BLaER1 treated with 17β-estradiol and CSF1 and Interleukin-3, amounts not matched to agents 10 nM and 100 nM (cell line): ENCODE data around the gene INSR.

Source experiments
- H3K27ac ChIP-seq, 11 experiments: shearing (Covaris generic); formaldehyde crosslinking; 2 replicates each; pipeline ENCODE4 v1.8.1; 2022
- H3K27me3 ChIP-seq, 11 experiments: shearing (Covaris generic); formaldehyde crosslinking; 2 replicates each; pipeline ENCODE4 v1.8.1; 2022
- H3K36me3 ChIP-seq, 11 experiments: shearing (Covaris generic); formaldehyde crosslinking; 2 replicates each; pipeline ENCODE4 v1.8.1; 2022
- H3K4me1 ChIP-seq, 10 experiments: shearing (Covaris generic); formaldehyde crosslinking; 2 replicates each; pipeline ENCODE4 v1.8.1; 2022
- H3K4me2 ChIP-seq, 11 experiments: shearing (Covaris generic); formaldehyde crosslinking; 2 replicates each; pipeline ENCODE4 v1.8.1; 2022
- H3K4me3 ChIP-seq, 10 experiments: shearing (Covaris generic); formaldehyde crosslinking; 2 replicates each; pipeline ENCODE4 v1.8.1; 2022
- H3K9ac ChIP-seq, 11 experiments: shearing (Covaris generic); formaldehyde crosslinking; 2 replicates each; pipeline ENCODE4 v1.8.1; 2022
- H3K9me3 ChIP-seq, 11 experiments: shearing (Covaris generic); formaldehyde crosslinking; replicated peaks in 1 of 11; 2 replicates each; pipeline ENCODE4 v1.8.1; 2022
- H4K20me1 ChIP-seq, 11 experiments: shearing (Covaris generic); formaldehyde crosslinking; 2 replicates each; pipeline ENCODE4 v1.8.1; 2022
- Cebpa-rat ChIP-seq, 11 experiments: shearing (Covaris generic); IDR thresholded peaks; 2 replicates each; pipeline ENCODE4 v1.8.1; 2022

INSR gene

DNA sequence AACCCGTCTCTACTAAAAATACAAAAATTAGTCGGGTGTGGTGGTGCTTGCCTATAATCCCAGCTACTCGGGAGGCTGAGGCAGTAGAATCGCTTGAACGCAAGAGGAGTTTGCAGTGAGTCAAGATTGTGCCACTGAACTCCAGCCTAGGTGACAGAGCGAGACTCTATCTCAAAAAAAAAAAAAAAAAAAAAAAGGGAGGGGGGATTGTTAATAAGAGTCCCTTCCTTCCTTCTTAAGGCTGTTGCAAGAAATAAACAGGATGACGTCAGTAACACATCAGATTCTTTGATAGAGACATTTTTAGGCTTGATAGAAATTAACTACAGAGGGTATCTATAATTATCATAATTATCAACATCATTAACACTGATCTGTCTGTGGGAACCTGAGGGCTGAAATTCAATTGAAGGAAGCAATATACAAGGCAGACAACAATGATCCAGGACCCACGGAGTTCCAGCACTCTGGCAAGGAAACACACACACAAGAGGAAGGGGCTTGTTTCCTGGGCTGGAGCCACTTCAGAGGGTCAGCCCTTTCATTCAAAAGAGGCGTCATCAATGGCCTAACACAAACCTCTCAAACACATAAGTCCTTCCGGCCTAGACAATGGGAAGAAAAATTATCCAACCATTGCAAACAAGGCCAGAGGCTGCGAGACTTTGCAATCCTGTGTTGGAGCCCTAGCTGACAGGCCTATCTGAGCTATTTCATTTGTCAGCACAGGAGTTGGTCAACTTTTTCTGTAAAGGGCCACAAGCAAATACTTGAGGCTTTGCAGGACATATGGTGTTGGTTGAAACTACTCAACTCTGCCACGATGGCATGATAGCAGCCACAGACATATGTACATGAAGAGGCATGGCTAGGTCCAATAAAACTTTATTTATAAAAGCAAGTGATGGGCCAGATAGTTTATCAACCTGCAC is 105.2 kb downstream of the INSR start:
- peak overlapping the region; percentile 71 to 97 (median 91) for H3K4me2 ChIP-seq
- peaks cover 0 to 16% (median 9%) of the 10 kb centered on the region in 11 experiments; a peak in 14 of 22 replicates for H3K36me3 ChIP-seq
- peaks cover 0 to 23% (median 0%) of the 10 kb centered on the region in 11 experiments; a peak in 7 of 22 replicates for H4K20me1 ChIP-seq
- H3K27ac ChIP-seq, result peak overlapping the region in 10 of 11 experiments; percentile 42 to 94 (median 88); a peak in 20 of 22 replicates
- H3K27me3 ChIP-seq, result no peaks in the 10 kb centered on the region
- H3K4me1 ChIP-seq, result peaks cover 76 to 100% (median 99%) of the 10 kb centered on the region in 10 experiments
- H3K4me3 ChIP-seq, result peak overlapping the region in 3 of 10 experiments; percentile 13 to 45 (median 31); a peak in 3 of 20 replicates
- peak in 3 of 11 experiments; percentile 51 to 90 (median 59); a peak in 4 of 22 replicates for TF ChIP-seq Cebpa-rat (IDR thresholded peaks at IDR 0.05)
- H3K9ac ChIP-seq, result peak overlapping the region; percentile 16 to 87 (median 69); a peak in 19 of 22 replicates
- H3K9me3 ChIP-seq, result no peaks in the 10 kb centered on the region

DNA sequence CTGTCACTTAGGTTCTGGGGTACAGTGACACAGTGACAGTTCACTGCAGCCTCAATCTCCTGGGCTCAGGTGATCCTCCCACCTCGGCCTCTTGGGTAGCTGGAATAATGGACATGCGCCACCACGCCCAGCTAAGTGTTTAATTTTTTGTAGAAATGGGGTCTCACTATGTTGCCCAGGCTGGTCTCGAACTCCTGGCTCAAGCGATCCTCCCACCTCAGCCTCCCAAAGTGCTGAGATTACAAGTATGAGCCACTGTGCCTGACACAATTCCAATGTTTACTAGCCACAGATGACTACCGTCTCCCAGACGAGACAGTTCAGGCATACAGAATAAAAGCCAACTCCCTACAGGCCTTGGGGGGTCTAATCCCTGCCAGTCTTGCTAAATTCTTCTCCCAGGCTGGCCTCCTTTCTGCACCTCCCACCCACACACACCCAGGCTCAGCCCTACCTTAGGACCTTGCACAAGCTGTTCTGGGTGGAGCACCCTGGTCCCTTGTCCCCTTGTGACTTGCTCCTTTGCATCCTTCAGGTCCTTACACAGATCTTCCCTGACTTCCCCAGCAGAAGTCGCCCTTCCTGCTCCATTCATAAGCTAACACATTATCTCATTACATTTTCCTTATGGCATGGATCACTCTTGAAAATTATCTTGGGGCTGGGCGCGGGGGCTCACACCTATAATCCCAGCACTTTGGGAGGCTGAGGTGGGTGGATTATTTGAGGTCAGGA is 106.4 kb downstream of the INSR start:
- H3K9me3 ChIP-seq, result no peaks in the 10 kb centered on the region
- peak overlapping the region in 2 of 10 experiments; percentile 13 to 45; a peak in 2 of 20 replicates for H3K4me3 ChIP-seq
- peak overlapping the region in 10 of 11 experiments; percentile 20 to 94 (median 88); a peak in 18 of 22 replicates for H3K27ac ChIP-seq
- peaks cover 0 to 17% (median 0%) of the 10 kb centered on the region in 11 experiments; a peak in 6 of 22 replicates for H4K20me1 ChIP-seq
- H3K36me3 ChIP-seq, result peaks cover 0 to 18% (median 10%) of the 10 kb centered on the region in 11 experiments; a peak in 14 of 22 replicates
- peaks cover 77 to 98% (median 96%) of the 10 kb centered on the region in 10 experiments for H3K4me1 ChIP-seq
- H3K27me3 ChIP-seq, result no peaks in the 10 kb centered on the region
- H3K9ac ChIP-seq, result peak overlapping the region in 9 of 11 experiments; percentile 53 to 87 (median 71); a peak in 17 of 22 replicates
- peak overlapping the region; percentile 71 to 97 (median 91) for H3K4me2 ChIP-seq
- TF ChIP-seq Cebpa-rat (IDR thresholded peaks at IDR 0.05), result no peak

DNA sequence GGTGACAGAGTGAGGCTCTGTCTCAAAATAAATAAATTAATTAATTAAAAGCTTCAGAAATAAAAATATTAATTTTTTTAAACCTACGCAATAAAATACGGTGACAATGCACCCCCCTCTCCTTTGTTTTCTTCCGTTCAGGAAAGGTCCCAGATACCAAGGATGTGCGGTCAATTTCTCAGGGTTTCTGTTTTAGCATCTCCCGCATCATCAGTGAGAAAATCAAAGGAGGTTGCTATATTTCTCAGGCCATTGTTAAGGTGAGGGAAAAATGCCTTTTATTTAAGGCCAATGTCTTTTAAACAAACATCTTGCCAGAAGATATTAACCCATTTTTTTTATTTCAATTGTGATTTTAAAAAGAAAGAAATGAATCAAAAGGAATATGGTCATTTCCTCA is 111.7 kb downstream of the INSR start:
- Histone ChIP-seq H3K4me2 (peak overlapping the region; percentile 71 to 97 (median 91)), H3K27ac (peak overlapping the region; percentile 60 to 94 (median 88))

DNA sequence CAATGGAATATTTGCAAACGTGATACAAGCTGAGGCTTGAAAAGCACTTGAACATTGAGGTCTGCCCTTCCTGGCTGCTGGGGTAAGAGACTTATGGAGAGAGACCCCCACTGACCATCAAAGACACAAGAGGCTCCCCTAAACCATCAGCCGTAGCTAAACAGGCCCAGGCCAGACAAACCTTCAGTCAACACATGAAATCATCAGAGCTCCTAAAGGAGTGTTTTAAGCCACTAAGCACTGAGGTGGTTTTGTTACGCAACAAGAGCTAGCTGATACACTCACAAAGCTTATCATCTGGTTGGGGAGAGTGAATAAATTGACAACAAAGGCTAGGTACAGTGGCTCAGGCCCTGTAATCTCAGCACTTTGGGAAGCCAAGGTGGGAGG is 114.3 kb downstream of the INSR start:
- peak in 6 of 11 experiments; percentile 17 to 89 (median 59); a peak in 10 of 22 replicates for TF ChIP-seq Cebpa-rat (IDR thresholded peaks at IDR 0.05)
- Histone ChIP-seq H3K9me3 (peaks cover 0 to 16% (median 4%) of the 10 kb centered on the region in 11 experiments; a peak in 8 of 22 replicates), H3K4me3 (peak overlapping the region in 3 of 10 experiments; percentile 2 to 7 (median 3); a peak in 1 of 20 replicates), H3K27me3 (no peaks in the 10 kb centered on the region), H4K20me1 (peaks cover 0 to 19% (median 0%) of the 10 kb centered on the region in 11 experiments; a peak in 2 of 22 replicates), H3K27ac (peak overlapping the region in 10 of 11 experiments; percentile 16 to 94 (median 88); a peak in 19 of 22 replicates), H3K4me1 (peaks cover 64 to 100% (median 96%) of the 10 kb centered on the region in 10 experiments), H3K9ac (peak overlapping the region in 9 of 11 experiments; percentile 6 to 87 (median 78); a peak in 14 of 22 replicates), H3K4me2 (peak overlapping the region; percentile 45 to 97 (median 91)), H3K36me3 (peaks cover 12 to 70% (median 63%) of the 10 kb centered on the region in 11 experiments)

More for the DNA sequence above, 111.7 kb downstream of the INSR start:
- Histone ChIP-seq H3K36me3 (peaks cover 0 to 44% (median 39%) of the 10 kb centered on the region in 11 experiments; a peak in 17 of 22 replicates), H3K4me1 (peaks cover 85 to 100% (median 97%) of the 10 kb centered on the region in 10 experiments), H3K4me3 (peak overlapping the region; percentile 30 to 58 (median 42); a peak in 16 of 20 replicates), H3K27me3 (no peaks in the 10 kb centered on the region), H3K9ac (peak overlapping the region; percentile 46 to 87 (median 78); a peak in 21 of 22 replicates), H3K9me3 (peaks cover 0 to 5% (median 0%) of the 10 kb centered on the region in 11 experiments; a peak in 2 of 22 replicates), H4K20me1 (peaks cover 0 to 15% (median 0%) of the 10 kb centered on the region in 11 experiments; a peak in 3 of 22 replicates)
- TF ChIP-seq Cebpa-rat (IDR thresholded peaks at IDR 0.05), result no peak

DNA sequence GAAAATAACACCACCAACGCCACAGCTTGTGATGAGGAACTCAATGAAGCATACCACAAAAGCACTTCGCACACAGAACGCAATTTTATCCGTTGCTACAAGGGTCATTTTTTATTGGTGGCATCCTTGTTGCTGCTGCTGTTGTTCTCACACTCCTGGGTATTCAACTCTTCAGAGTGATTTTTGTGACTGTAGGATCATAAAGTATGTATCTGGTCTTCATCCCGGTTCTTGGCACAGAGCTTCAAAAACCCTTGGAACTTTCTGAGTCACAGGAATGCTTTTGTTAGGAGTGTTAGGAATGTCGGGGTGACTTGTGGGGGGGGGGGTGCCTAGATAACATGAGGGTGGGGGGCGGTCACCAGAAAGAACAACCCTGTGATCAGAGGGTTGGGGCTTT is 116.3 kb downstream of the INSR start:
- no peaks in the 10 kb centered on the region for H3K27me3 ChIP-seq
- peak overlapping the region in 8 of 11 experiments; percentile 43 to 87 (median 80); a peak in 14 of 22 replicates for H3K9ac ChIP-seq
- peaks cover 0 to 30% (median 11%) of the 10 kb centered on the region in 11 experiments; a peak in 14 of 22 replicates for H3K9me3 ChIP-seq
- H3K4me1 ChIP-seq, result peaks cover 47 to 88% (median 79%) of the 10 kb centered on the region in 10 experiments
- peak overlapping the region in 9 of 11 experiments; percentile 49 to 94 (median 89); a peak in 17 of 22 replicates for H3K27ac ChIP-seq
- TF ChIP-seq Cebpa-rat (IDR thresholded peaks at IDR 0.05), result no peak
- H3K4me3 ChIP-seq, result no peak overlapping the region; a peak in 1 of 20 replicates
- peak overlapping the region; percentile 15 to 97 (median 91) for H3K4me2 ChIP-seq
- peaks cover 0 to 12% (median 0%) of the 10 kb centered on the region in 11 experiments; a peak in 2 of 22 replicates for H4K20me1 ChIP-seq
- H3K36me3 ChIP-seq, result peaks cover 19 to 78% (median 74%) of the 10 kb centered on the region in 11 experiments

DNA sequence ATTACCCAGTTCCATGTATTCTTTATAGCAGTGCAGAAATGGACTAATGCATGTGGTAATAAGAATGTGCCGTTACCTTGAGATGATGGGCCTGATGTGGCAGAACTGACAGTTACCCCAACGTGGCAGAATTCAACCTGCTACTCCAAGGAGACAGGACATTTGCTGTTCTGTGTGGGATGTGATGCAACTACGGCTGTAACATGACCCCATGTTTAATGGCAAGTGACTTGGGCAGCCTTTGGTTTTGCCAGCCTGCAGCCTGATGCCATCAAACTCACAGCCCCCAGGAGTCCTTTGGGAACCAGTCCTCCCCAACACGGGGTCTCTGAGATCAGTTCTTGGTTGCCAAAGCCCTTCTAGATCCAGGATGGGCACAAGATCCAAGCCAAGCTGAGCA is 117.4 kb downstream of the INSR start:
- peak overlapping the region in 6 of 11 experiments; percentile 2 to 87 (median 78); a peak in 8 of 22 replicates for H3K9ac ChIP-seq
- H4K20me1 ChIP-seq, result peaks cover 0 to 12% (median 0%) of the 10 kb centered on the region in 11 experiments; a peak in 2 of 22 replicates
- H3K4me1 ChIP-seq, result peaks cover 37 to 77% (median 68%) of the 10 kb centered on the region in 10 experiments
- H3K27ac ChIP-seq, result peak overlapping the region in 9 of 11 experiments; percentile 14 to 94 (median 89); a peak in 17 of 22 replicates
- H3K4me2 ChIP-seq, result peak overlapping the region in 9 of 11 experiments; percentile 71 to 97 (median 91); a peak in 18 of 22 replicates
- H3K27me3 ChIP-seq, result no peaks in the 10 kb centered on the region
- H3K4me3 ChIP-seq, result no peak overlapping the region
- H3K9me3 ChIP-seq, result peaks cover 0 to 41% (median 22%) of the 10 kb centered on the region in 11 experiments; a peak in 18 of 22 replicates
- peaks cover 27 to 89% (median 85%) of the 10 kb centered on the region in 11 experiments for H3K36me3 ChIP-seq
- TF ChIP-seq Cebpa-rat (IDR thresholded peaks at IDR 0.05), result 0 out of 22 replicates have a peak, but pooled peaks of 1 of the 11 experiments have one; percentile 37

DNA sequence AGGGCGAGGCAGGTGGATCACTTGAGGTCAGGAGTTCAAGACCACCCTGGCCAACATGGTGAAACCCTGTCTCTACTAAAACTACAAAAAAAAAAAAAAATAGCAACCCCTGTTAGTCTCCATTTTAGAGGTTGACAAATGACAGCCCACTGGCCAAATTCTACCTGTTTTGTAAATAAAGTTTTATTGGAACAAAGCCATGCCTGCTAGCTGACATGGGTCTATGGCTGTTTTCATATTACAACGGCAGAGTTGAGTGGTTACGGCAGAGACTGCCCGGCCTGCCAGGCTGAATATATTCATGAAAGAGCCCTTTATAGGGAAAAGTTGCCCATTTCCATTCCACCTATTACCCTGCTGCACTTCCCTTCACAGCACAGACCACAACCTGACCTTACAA is 121.4 kb downstream of the INSR start:
- Histone ChIP-seq H3K9me3 (peaks cover 17 to 63% (median 42%) of the 10 kb centered on the region in 11 experiments), H3K4me1 (peaks cover 7 to 43% (median 32%) of the 10 kb centered on the region in 10 experiments; a peak in 19 of 20 replicates), H3K4me2 (no peak overlapping the region), H3K4me3 (no peak overlapping the region; a peak in 1 of 20 replicates), H3K27me3 (no peaks in the 10 kb centered on the region), H4K20me1 (peaks cover 0 to 5% (median 0%) of the 10 kb centered on the region in 11 experiments; a peak in 2 of 22 replicates), H3K27ac (peak overlapping the region in 3 of 11 experiments; percentile 8 to 27 (median 9); a peak in 2 of 22 replicates), H3K9ac (no peak overlapping the region), H3K36me3 (peaks cover 66 to 97% (median 95%) of the 10 kb centered on the region in 11 experiments)
- TF ChIP-seq Cebpa-rat (IDR thresholded peaks at IDR 0.05), result no peak
